Hematopoietic multipotent progenitor cell (in vitro differentiated cells): Measurements from ENCODE around the gene PSME3. TPM values are rescaled to one million over a fixed set of nuclear protein-coding genes. Genes with fewer than 3 reads are reported as not detected.

Source experiments
- DNase-seq, 3 donors: peaks; one replicate each; pipeline ENCODE4 v3.0.0-alpha.2; 2011 to 2015; ENCODE audit warnings: low read depth in 2 of 3, low spot score in 2 of 3
- total RNA-seq: library from RNA; depleted of rRNA; stranded (reverse); fragments of >200 nt; gene quantifications from one replicate; pipeline ENCODE4 v1.2.3, GENCODE V29; 2012

The PSME3 gene
- 39.0 TPM for total RNA-seq

DNA sequence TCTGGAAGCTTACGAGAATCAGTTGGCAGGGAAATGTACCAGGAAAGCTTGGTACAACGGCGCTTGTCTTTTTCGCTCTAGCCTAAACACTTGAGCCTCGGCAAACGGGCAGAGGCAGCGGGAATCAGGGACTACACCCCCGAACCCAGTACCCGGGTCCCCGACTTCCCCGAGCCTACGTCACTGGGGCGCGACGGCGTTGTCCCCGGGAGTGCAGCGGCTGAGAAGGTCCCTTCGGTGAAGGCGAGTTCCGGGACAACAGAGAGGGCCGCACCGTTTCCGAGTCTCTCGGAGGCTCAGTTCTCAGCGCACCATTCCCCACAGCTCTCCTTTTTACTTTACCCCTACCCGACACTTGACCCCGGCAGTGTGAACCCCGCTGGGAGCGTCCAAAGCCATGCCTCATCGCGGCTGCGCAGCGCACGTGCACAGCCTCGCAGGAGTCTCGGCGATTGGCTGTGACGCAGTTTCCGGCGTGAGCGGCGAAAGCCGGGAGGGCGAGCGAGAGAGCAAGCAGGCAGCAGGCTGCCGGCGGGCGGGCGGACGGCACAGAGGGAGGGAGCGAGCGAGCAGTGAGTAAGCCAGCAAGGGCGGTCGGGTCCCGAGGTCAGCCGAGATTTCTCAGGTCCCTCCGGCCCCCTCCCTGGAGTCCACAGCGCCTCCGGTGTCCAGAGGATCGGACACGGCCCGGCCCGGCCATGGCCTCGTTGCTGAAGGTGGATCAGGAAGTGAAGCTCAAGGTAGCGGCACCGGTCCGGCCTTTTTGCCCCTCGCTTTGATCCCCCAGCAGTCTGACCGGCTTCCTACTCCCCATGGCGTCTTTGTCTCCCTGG lies at the start of gene PSME3:
PSME3 (plus strand) TSS at position 464 of the 833 bp plus-strand sequence; CDS start at position 699, 235 bp downstream.
- peak; percentile 77 to 92 (median 88) for DNase-seq

DNA sequence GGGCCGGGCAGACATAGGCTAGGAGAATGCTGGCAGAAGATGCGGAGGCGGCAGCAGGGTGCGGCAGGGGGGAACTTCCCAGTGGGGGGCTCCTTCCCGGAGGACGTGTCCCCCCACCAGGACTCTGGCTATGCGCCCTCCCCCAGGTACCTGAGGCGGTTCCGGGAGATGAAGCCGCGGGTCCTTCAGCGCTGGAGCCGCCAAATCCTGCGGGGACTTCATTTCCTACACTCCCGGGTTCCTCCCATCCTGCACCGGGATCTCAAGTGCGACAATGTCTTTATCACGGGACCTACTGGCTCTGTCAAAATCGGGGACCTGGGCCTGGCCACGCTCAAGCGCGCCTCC lies 49.4 kb upstream of the PSME3 start:
- DNase-seq, result no peak

DNA sequence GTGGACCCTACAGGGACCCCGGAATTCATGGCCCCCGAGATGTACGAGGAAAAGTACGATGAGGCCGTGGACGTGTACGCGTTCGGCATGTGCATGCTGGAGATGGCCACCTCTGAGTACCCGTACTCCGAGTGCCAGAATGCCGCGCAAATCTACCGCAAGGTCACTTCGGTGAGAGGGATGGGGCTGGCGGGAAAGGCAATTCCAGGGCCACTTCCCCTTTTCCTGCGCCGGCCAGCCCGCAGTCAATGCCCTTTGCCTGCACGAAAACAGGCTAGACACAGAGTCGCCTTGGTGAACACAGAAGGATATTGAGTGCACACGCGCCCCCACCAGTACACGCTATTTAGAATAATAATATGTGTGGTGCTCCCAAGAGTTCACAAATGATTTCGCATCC lies 48.8 kb upstream of the PSME3 start:
- DNase-seq, result no peak

GRCh38 chr17:42784811-42785592 lies 48.2 kb upstream of the PSME3 start:
- no peak for DNase-seq

DNA sequence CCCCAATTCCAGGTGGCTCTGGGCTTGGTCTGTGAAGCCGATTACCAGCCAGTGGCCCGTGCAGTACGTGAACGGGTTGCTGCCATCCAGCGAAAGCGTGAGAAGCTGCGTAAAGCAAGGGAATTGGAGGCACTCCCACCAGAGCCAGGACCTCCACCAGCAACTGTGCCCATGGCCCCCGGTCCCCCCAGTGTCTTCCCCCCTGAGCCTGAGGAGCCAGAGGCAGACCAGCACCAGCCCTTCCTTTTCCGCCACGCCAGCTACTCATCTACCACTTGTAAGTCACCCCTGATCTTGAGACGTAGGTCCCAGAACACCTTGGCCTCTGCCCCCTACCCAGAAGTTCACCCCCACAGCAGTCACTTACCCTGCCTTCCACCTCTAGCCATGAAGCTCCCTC lies 45.9 kb upstream of the PSME3 start:
- DNase-seq, result no peak

GRCh38 chr17:42791948-42792347 lies 41.2 kb upstream of the PSME3 start:
- DNase-seq, result no peak

DNA sequence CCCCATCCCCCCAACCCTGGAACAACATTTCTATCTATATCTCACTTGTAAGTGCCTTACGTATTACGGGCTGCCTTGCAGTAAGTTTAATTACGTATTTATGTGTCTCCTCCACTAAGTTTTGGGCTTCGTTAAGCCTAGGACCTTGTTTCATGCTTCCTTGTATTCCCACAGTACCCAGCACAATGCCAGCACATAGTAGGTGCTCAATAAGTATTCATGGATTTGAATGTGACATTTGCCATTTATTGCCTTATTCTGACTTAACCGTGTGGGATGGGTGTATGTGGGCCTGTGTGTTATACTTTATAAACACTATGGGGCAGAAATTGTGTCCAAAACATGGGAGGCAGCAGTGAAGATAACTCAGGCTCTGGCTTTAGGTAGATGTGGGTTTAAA lies 40.7 kb upstream of the PSME3 start:
- DNase-seq, result no peak

DNA sequence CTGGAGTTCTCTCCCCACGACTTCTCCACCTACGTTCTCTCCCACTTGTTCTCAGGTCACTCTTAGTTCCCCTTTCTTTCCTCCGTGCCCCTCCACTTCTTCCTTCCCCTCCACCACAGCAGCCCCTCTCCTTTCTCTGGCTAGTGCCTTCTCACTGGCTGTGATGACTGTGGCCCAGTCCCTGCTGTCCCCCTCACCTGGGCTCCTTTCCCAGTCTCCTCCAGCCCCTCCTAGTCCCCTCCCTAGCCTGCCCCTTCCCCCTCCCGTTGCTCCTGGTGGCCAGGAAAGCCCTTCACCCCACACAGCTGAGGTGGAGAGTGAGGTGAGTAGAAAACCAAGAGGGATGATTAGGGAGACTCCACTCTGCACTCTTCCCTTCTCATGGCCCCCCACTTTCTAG lies 38.1 kb upstream of the PSME3 start:
- no peak for DNase-seq

DNA sequence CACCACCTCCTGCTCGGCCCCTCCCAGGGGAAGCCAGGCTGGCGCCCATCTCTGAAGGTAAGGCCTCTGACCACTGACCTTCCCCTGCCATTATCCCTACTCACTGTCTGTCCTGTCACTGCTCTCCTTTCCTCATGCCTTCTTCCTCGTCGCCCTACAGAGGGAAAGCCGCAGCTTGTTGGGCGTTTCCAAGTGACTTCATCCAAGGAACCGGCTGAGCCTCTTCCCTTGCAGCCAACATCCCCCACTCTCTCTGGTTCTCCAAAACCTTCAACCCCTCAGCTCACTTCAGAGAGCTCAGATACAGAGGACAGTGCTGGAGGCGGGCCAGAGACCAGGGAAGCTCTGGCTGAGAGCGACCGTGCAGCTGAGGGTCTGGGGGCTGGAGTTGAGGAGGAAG lies 37.7 kb upstream of the PSME3 start:
- DNase-seq, result no peak

GRCh38 chr17:42796066-42796758 lies 37.0 kb upstream of the PSME3 start:
- no peak for DNase-seq

DNA sequence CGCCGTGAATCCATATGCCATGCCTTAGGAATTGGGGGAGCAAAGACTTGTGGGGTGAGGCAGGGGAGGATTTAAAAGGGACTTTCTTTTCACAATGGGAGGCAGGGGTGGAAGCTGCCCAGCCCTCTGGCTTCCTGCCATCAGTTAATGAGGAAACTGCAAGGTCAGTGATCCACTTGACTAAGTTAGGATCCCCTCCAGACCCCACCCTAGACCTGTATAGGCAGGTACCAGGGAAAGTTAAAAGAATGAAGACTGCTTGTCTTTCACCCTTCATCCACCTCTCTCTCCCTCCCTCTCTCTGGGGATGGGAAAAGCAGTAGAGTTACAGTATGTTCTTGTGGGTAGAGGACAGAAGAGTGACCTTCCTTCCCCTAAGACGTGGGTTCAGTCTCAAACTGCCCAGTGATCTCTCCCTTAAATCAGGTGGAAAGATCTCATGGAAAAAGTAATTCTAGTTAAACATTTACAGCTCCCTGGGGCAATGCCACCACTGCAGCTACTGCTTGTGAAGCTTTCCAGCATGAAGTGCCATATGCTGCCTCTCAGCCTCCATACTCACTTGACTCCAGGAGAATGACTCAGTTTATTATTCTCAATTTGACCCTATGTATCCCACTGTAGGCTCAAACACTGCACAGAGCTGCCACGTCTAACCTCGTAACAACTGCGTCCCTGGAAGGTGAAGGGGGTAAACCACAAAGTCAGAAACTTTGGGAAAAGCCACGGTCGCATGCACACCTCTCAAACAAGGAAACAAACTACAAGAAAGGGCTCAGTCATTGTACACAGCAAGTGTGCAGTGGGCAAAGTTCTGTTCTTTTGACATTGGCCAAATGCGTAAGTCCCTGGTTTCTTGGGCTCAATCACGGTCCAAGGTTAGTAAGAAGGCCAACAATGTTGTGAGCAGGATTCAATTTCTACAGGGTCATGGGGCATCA lies 35.9 kb upstream of the PSME3 start:
- DNase-seq, result no peak

DNA sequence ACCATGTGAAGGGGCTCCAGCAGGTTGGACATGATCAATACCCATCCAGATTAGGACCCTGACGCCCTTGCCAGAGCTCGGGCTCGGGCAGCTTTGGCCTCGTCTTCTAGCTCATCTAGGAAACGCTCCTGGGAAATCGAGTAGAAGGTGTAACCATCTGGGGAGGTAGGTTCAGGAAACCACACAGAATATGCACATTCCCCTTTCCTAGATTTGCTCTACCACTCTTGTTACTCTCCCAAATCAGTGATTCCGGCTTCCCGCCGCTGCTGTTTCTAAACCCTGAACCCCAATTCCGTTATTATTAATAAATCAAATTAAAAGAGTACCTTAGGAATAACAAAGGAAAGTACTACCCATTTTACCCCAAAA lies 35.2 kb upstream of the PSME3 start:
- no peak for DNase-seq

DNA sequence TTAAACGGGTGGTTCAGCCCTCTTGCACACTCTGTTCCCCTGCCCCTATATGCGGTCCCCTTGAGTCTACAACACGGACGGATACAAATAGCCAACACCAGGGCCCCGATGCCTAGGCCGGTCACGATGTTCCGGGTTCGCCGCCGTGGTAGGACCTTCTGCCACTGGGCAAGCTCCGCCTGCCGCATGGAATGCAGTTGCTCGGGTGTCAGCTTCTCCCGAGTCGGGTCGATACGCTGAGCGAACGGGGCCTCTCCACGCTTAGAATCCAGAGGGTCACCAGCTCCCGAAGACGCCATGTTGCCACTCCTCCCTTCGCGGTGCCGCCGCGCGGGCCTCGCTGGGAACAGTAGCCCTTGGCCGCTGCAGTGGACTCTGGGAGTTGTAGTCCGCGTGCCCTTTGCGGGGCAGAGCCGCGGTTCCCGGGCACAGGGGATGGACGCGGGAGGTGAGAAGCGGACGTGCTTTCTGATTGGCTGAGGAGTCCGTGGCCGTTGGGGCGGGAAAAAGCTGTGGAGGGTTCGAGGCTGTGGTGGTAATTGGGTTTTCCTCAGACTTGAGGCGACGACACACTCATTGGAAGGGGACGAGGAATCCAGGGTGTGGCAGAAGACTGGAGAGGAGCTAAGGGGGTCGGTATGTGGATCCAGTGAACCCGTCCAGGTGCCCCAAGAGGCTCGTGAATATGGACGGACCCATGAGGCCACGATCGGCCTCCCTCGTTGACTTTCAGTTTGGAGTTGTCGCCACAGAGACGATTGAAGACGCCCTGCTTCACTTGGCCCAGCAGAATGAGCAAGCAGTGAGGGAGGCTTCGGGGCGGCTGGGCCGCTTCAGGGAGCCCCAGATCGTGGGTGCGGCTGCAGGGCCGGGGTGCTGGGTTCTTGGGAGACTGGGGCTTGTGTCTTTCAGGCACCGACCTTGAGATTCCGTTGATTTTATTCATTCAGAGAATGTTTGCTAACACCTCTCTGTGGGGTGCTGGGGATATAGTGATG lies 34.5 kb upstream of the PSME3 start, which contains the start of the genes CNTD1 and COA3:
CNTD1 (plus strand) TSS at position 479 of the 998 bp plus-strand sequence; CDS start at position 686, 207 bp downstream.
COA3 (minus strand) TSS at position 322 of the 998 bp plus-strand sequence; CDS start at position 299, 23 bp downstream.
- peak; percentile 41 to 78 (median 76) for DNase-seq

GRCh38 chr17:42803074-42803883 lies 29.9 kb upstream of the PSME3 start:
- DNase-seq, result no peak

DNA sequence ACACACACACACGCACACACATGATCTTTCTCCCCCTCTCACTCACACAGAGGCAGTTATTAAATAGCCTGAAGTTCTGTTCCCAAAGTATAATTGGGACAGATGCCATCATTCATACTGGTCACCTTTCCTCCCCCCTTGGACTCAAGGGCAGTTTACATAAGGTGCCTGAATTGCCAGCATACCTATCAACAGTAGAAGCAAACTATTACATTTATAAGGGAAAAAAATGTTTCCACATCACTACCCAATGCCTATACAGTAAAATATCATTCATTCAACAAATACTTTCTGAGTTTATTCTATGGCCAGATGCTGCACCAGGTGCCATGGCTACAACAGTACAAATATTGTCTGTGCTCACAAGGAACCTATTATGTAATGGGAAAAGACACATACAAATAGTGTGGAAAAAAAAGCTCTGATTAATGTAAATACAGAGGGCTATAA lies 28.3 kb upstream of the PSME3 start:
- no peak for DNase-seq

DNA sequence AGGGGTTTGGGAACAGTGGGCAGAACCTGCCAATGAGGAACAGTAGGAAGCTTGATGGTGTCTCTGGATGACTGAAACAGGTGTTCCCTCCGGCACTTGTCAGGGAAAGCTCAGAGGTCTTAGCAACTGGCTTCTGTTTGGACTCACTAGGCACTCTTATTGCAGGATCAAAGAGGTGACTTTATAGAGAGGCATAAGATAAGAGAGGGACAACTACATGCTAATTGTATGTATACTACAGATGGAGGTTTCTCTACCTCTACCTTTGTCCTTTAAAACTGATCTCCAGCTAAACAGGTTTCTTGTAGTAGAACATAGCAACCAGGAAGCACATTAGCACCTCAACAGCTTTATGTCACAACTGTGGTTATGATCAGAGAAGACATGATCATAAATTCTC lies 26.9 kb upstream of the PSME3 start:
- DNase-seq, result no peak

- no peak for DNase-seq
Measured at GRCh38 chr17:42809250-42809649, 23.9 kb upstream of the PSME3 start.
